ENCODE results near the gene KIF20A.
"Not testable (repeated sequence)": the region's sequence is repeated elsewhere in the genome, so short reads cannot be mapped to it uniquely, and the experiment has no call there.

The KIF20A gene

GRCh38 chr5:138188626-138189025 is 9.7 kb downstream of the KIF20A start:
- no peak for FAIRE-seq

GRCh38 chr5:138192826-138193225 is 13.9 kb downstream of the KIF20A start:
- FAIRE-seq, result no peak

GRCh38 chr5:138193859-138194258 is 14.9 kb downstream of the KIF20A start:
- FAIRE-seq, result not testable (repeated sequence)

- FAIRE-seq, result no peak
These were observed 32.1 kb downstream of the KIF20A start for GRCh38 chr5:138210985-138211384.

- no peak for FAIRE-seq
These were observed 33.9 kb downstream of the KIF20A start for GRCh38 chr5:138212828-138213160.

GRCh38 chr5:138213161-138214029 is 34.5 kb downstream of the KIF20A start, which contains the start of gene CDC23:
CDC23 (minus strand) TSS chr5:138213323; CDS start chr5:138213312, 11 bp downstream.
- FAIRE-seq, result peak; percentile 99

GRCh38 chr5:138216799-138217198 is 37.9 kb downstream of the KIF20A start:
- FAIRE-seq, result no peak

GRCh38 chr5:138223532-138223931 is 44.6 kb downstream of the KIF20A start:
- FAIRE-seq, result no peak

GRCh38 chr5:138224712-138225111 is 45.8 kb downstream of the KIF20A start:
- no peak for FAIRE-seq

GRCh38 chr5:138226910-138227309 is 48.0 kb downstream of the KIF20A start:
- FAIRE-seq, result no peak

GRCh38 chr5:138229387-138229786 is 50.5 kb downstream of the KIF20A start:
- FAIRE-seq, result no peak

GRCh38 chr5:138230261-138230660 is 51.3 kb downstream of the KIF20A start:
- no peak for FAIRE-seq

GRCh38 chr5:138230981-138231589 is 52.2 kb downstream of the KIF20A start:
- FAIRE-seq, result no peak

- FAIRE-seq, result no peak
These were observed 54.4 kb downstream of the KIF20A start for GRCh38 chr5:138233280-138233679.

GRCh38 chr5:138234651-138235050 is 55.7 kb downstream of the KIF20A start:
- no peak for FAIRE-seq

Measured in endometrium (tissue), 2 donors.